CD4-positive, alpha-beta T cell treated with Interleukin-21 for 1 hour (primary cell): ENCODE results near the gene C1QTNF4.
"Not testable (repeated sequence)": the region's sequence is repeated elsewhere in the genome, so short reads cannot be mapped to it uniquely, and the experiment has no call there.

Experiments used
- DNase-seq: peaks from one replicate; pipeline ENCODE4 v3.0.0-alpha.2; 2020

The C1QTNF4 gene

GRCh38 chr11:47564933-47565339, 29.3 kb downstream of the C1QTNF4 start:
- DNase-seq = no peak

GRCh38 chr11:47564366-47564765, 29.8 kb downstream of the C1QTNF4 start:
- DNase-seq = not testable (repeated sequence)

- DNase-seq = not testable (repeated sequence)
Observed at GRCh38 chr11:47562393-47562792, 31.8 kb downstream of the C1QTNF4 start.

GRCh38 chr11:47560426-47560825, 33.8 kb downstream of the C1QTNF4 start:
- no peak for DNase-seq

GRCh38 chr11:47558695-47559094, 35.5 kb downstream of the C1QTNF4 start:
- DNase-seq = no peak

- not testable (repeated sequence) for DNase-seq
Observed at GRCh38 chr11:47557004-47557403, 37.2 kb downstream of the C1QTNF4 start.

- no peak for DNase-seq
Observed at GRCh38 chr11:47553406-47553743, 40.8 kb downstream of the C1QTNF4 start.

GRCh38 chr11:47552566-47553405, 41.4 kb downstream of the C1QTNF4 start, which contains the start of gene CELF1:
Gene CELF1 (minus strand): TSS chr11:47553132. CDS start chr11:47499523, 53,609 bp downstream.
- peak; percentile 92 for DNase-seq

GRCh38 chr11:47552056-47552565, 42.1 kb downstream of the C1QTNF4 start:
- DNase-seq = peak; percentile 22

GRCh38 chr11:47551086-47551485, 43.1 kb downstream of the C1QTNF4 start:
- peak; percentile 22 for DNase-seq

GRCh38 chr11:47550288-47551047, 43.7 kb downstream of the C1QTNF4 start:
- peak; percentile 9 for DNase-seq

- not testable (repeated sequence) for DNase-seq
Observed at GRCh38 chr11:47546274-47546673, 47.9 kb downstream of the C1QTNF4 start.

- DNase-seq = no peak
Observed at GRCh38 chr11:47545298-47545697, 48.9 kb downstream of the C1QTNF4 start.

- no peak for DNase-seq
Observed at GRCh38 chr11:47541070-47541469, 53.1 kb downstream of the C1QTNF4 start.

- no peak for DNase-seq
Observed at GRCh38 chr11:47539681-47540039, 54.6 kb downstream of the C1QTNF4 start.
